ENCODE data around the gene RGS5.

GRCh38 chr1:163178628-163179027 is 24.1 kb downstream of the RGS5 start:
- no peak for TF ChIP-seq CTCF (IDR thresholded peaks at IDR 0.05; ENCODE audit: low read depth, low read length, poor library complexity, severe bottlenecking)
- TF ChIP-seq EZH2phosphoT487 (IDR thresholded peaks at IDR 0.05; ENCODE audit: borderline replicate concordance, low read length) = no peak
